ENCODE measurements around the gene GPR149.
"Not testable (repeated sequence)": the region's sequence is repeated elsewhere in the genome, so short reads cannot be mapped to it uniquely, and the experiment has no call there.

Gene GPR149

GRCh38 chr3:154430014-154430413 lies at the start of gene GPR149:
TSS of gene GPR149 (minus strand) at chr3:154430190. CDS start at chr3:154429615, 575 bp downstream.
- DNase-seq: peak; percentile 37

GRCh38 chr3:154473769-154474168 lies 43.8 kb upstream of the GPR149 start:
- DNase-seq: no peak

- no peak for DNase-seq
Measured at GRCh38 chr3:154469585-154469984, 39.6 kb upstream of the GPR149 start.

- no peak for DNase-seq
Measured at GRCh38 chr3:154464440-154465190, 34.6 kb upstream of the GPR149 start.

- no peak for DNase-seq
Measured at GRCh38 chr3:154458560-154458959, 28.6 kb upstream of the GPR149 start.

- DNase-seq: not testable (repeated sequence)
Measured at GRCh38 chr3:154439081-154439480, 9.1 kb upstream of the GPR149 start.

GRCh38 chr3:154431043-154431442 lies 1.1 kb upstream of the GPR149 start:
- no peak for DNase-seq

GRCh38 chr3:154428286-154429206 lies 1.4 kb downstream of the GPR149 start:
- peak; percentile 49 for DNase-seq

- peak; percentile 82 for DNase-seq
Measured at GRCh38 chr3:154427685-154428285, 2.2 kb downstream of the GPR149 start.

GRCh38 chr3:154422694-154423093 lies 7.3 kb downstream of the GPR149 start:
- DNase-seq: no peak

GRCh38 chr3:154421083-154421482 lies 8.9 kb downstream of the GPR149 start:
- no peak for DNase-seq

- DNase-seq: no peak
Measured at GRCh38 chr3:154398084-154398967, 31.7 kb downstream of the GPR149 start.

GRCh38 chr3:154389861-154390260 lies 40.1 kb downstream of the GPR149 start:
- no peak for DNase-seq

- DNase-seq: no peak
Measured at GRCh38 chr3:154384479-154384878, 45.5 kb downstream of the GPR149 start.

GRCh38 chr3:154378311-154378710 lies 51.7 kb downstream of the GPR149 start:
- DNase-seq: no peak

GRCh38 chr3:154367221-154367620 lies 62.8 kb downstream of the GPR149 start:
- DNase-seq: no peak

- DNase-seq: no peak
Measured at GRCh38 chr3:154364849-154365248, 65.1 kb downstream of the GPR149 start.

- DNase-seq: no peak
Measured at GRCh38 chr3:154361099-154361498, 68.9 kb downstream of the GPR149 start.

- no peak for DNase-seq
Measured at GRCh38 chr3:154356009-154356408, 74.0 kb downstream of the GPR149 start.

- DNase-seq: no peak
Measured at GRCh38 chr3:154349223-154349622, 80.8 kb downstream of the GPR149 start.

- DNase-seq: no peak
Measured at GRCh38 chr3:154345422-154346122, 84.4 kb downstream of the GPR149 start.

GRCh38 chr3:154338570-154338969 lies 91.4 kb downstream of the GPR149 start:
- no peak for DNase-seq

All from NCI-H146 (cell line).